GM12874 (cell line): Measurements from ENCODE around the gene FAM3D.

Experiments used
- TF ChIP-seq, protein P1 (sequence below): IDR thresholded peaks from 2 replicates; pipeline ENCODE4 v1.5.1; 2011; ENCODE audit warnings: low read depth, mild to moderate bottlenecking, control low read depth, low read length, moderate library complexity; ENCODE audit not compliant: insufficient read depth

FAM3D gene

DNA sequence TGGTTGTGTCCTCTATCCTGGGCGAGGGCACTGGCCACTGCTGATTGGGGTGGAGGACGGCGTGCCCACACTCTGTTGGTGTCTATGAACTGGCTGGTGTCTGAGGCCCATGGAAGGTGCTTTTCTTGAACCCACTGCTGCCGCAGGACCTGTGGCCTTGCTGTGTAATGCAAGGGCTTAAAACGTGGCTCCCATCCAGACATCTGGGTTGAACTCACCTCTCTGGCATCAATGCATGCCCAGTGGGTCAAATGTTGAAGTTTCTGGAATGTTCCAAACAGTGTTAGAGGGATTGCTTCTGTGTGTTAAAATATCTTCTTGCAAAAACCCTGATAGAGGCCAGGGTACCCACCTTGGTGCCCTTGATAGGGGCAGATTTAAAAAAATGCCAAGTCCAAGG is 42.6 kb downstream of the FAM3D start:
- TF ChIP-seq, protein P1, sequence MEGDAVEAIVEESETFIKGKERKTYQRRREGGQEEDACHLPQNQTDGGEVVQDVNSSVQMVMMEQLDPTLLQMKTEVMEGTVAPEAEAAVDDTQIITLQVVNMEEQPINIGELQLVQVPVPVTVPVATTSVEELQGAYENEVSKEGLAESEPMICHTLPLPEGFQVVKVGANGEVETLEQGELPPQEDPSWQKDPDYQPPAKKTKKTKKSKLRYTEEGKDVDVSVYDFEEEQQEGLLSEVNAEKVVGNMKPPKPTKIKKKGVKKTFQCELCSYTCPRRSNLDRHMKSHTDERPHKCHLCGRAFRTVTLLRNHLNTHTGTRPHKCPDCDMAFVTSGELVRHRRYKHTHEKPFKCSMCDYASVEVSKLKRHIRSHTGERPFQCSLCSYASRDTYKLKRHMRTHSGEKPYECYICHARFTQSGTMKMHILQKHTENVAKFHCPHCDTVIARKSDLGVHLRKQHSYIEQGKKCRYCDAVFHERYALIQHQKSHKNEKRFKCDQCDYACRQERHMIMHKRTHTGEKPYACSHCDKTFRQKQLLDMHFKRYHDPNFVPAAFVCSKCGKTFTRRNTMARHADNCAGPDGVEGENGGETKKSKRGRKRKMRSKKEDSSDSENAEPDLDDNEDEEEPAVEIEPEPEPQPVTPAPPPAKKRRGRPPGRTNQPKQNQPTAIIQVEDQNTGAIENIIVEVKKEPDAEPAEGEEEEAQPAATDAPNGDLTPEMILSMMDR = no peak

- TF ChIP-seq, protein P1 = no peak
Measured at GRCh38 chr3:58623478-58623877, 43.1 kb downstream of the FAM3D start.

DNA sequence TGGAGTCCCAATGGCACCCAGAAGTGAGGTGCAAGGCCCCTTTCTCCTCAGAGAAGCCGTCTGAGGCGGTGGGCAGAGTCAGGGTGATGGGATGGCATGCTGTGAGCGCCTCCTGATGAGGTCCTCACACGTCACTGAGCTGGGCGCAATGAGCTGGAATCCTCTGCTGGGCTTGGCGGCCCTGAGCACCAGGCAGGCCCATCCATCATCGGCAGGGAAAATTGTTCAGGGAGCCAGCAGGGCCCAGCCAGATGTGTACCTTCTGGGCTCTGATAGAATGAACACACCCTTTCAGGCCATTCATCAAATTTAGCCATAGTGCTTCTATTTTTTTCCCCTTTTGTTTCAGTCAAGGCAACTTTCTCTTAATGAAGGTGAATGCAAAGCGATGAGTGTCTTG is 43.7 kb downstream of the FAM3D start:
- TF ChIP-seq, protein P1 = no peak

- TF ChIP-seq, protein P1 = no peak
Measured at GRCh38 chr3:58622436-58622835, 44.1 kb downstream of the FAM3D start.

- TF ChIP-seq, protein P1 = no peak
Measured at GRCh38 chr3:58621086-58621830, 45.3 kb downstream of the FAM3D start.

DNA sequence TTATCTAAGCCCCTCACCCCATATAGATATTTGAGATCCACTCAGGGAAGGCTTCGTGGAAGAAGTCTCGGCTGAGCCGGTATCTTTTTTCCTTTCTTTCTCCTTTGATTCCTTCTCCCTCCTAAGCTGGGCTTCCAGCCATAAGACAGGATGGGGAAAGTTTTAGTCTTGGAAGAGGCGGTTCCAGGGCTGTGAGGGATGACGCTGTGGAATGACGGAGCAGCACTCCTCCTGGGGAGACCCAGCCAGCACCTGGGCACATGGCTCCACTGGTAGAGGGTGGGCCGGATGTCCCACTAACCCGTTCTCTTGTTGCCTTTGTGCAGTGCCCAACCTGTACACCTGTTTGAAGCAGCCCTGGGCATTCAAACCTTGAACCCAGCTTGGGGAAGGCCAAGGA is 46.2 kb downstream of the FAM3D start:
- TF ChIP-seq, protein P1 = no peak

DNA sequence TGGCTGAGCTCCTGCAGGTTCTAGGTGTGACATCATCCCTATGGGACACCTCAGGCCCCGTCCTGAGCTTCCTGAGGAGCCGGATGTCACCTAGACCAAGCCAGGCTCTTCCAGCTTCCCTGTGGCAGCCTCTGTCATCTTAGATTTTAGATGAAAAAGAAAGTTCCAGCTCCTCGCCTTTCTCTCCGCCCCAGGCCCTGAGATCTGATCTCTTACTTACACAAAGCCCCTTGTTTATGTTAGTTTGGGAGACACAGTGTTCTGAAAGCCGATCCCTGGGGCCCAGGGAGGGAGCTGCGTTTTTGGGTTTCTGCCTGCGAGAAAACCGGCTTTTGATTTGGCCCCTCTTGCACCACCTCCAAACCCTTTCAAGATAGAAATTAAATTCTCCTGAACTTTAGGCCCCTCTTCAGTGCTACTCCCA is 49.2 kb downstream of the FAM3D start:
- TF ChIP-seq, protein P1 = no peak
